IMR-90 (cell line): ENCODE results near the gene AQP1. TPM values are rescaled to one million over a fixed set of nuclear protein-coding genes. Genes with fewer than 3 reads are reported as not detected.
A peak's percentile ranks its signal among the peaks of the same experiment; 100 is the strongest.

Experiments
- ATAC-seq: fragments of 200-7000 bp; cut with Tn5 transposase; 2 replicates; pipeline ENCODE4 v1.9.1; 2020; ENCODE audit warnings: low read depth, mild to moderate bottlenecking, moderate library complexity
- BruUV-seq: library from RNA; stranded (reverse); fragments of 400-500 nt; replicated peaks from 2 replicates; lab custom pipeline; 2021; lab: Mats Ljungman, UMichigan
- CTCF ChIA-PET: fragments of 300-600 bp; formaldehyde crosslinking; extraction: SDS; loops from one replicate; lab custom pipeline; 2021; ENCODE audit warnings: antibody characterized with exemption; lab: Yijun Ruan, JAX
- POLR2A ChIA-PET: fragments of 300-600 bp; sonication (Branson Sonifier 250); formaldehyde crosslinking; loops from one replicate; lab custom pipeline; 2022; ENCODE audit warnings: antibody characterized with exemption; ENCODE audit not compliant: unreplicated experiment; lab: Charles Lee
- DNase-seq: peaks from one replicate; pipeline ENCODE4 v3.0.0; 2013
- H2AFZ ChIP-seq: replicated peaks from 2 replicates; pipeline ENCODE3; 2013; ENCODE audit warnings: low read length, mild to moderate bottlenecking; ENCODE audit not compliant: poor library complexity
- H2AK5ac ChIP-seq: 2 replicates; pipeline ENCODE4 v1.6.1; 2013; ENCODE audit warnings: low read depth, low read length, inconsistent platforms
- H2AK9ac ChIP-seq: replicated peaks from 2 replicates; pipeline ENCODE3; 2013; ENCODE audit warnings: mild to moderate bottlenecking, low read depth, low read length, moderate library complexity; ENCODE audit not compliant: poor library complexity
- H2BK120ac ChIP-seq: 2 replicates; pipeline ENCODE4 v1.6.1; 2013; ENCODE audit warnings: low read depth, low read length, inconsistent platforms
- H2BK15ac ChIP-seq: 3 replicates; pipeline ENCODE4 v1.6.1; 2013; ENCODE audit warnings: low read depth, low read length, inconsistent platforms
- H2BK20ac ChIP-seq: 2 replicates; pipeline ENCODE4 v1.6.1; 2013; ENCODE audit warnings: low read depth, mild to moderate bottlenecking, inconsistent platforms, low read length, moderate library complexity
- H2BK5ac ChIP-seq: 2 replicates; pipeline ENCODE4 v1.6.1; 2013; ENCODE audit warnings: mild to moderate bottlenecking, low read depth, low read length, inconsistent platforms; ENCODE audit not compliant: poor library complexity, severe bottlenecking
- H3K14ac ChIP-seq: replicated peaks from 2 replicates; pipeline ENCODE4 v1.6.1; 2013; ENCODE audit warnings: low read depth, low read length, inconsistent platforms
- H3K18ac ChIP-seq: 2 replicates; pipeline ENCODE4 v1.6.1; 2013; ENCODE audit warnings: low read depth, low read length, control low read depth
- H3K23ac ChIP-seq: 2 replicates; pipeline ENCODE4 v1.6.1; 2013; ENCODE audit warnings: low read depth, low read length, inconsistent platforms
- H3K27ac ChIP-seq: 2 replicates; pipeline ENCODE4 v1.5.1; 2013; ENCODE audit warnings: mild to moderate bottlenecking, control low read depth, low read length; ENCODE audit not compliant: insufficient read depth
- H3K27me3 ChIP-seq: 2 replicates; pipeline ENCODE4 v1.6.1; 2013; ENCODE audit warnings: low read length; ENCODE audit not compliant: control insufficient read depth, insufficient read depth
- H3K36me3 ChIP-seq: 2 replicates; pipeline ENCODE4 v1.6.1; 2013; ENCODE audit warnings: low read length, mixed read lengths; ENCODE audit not compliant: control insufficient read depth, insufficient read depth
- H3K4ac ChIP-seq: 2 replicates; pipeline ENCODE4 v1.6.1; 2013; ENCODE audit warnings: low read depth, low read length, inconsistent platforms
- H3K4me1 ChIP-seq: 2 replicates; pipeline ENCODE4 v1.6.1; 2013; ENCODE audit warnings: low read length, mixed read lengths; ENCODE audit not compliant: control insufficient read depth, insufficient read depth
- H3K4me2 ChIP-seq: 2 replicates; pipeline ENCODE4 v1.6.1; 2013; ENCODE audit warnings: low read depth, mild to moderate bottlenecking, control low read depth, low read length, moderate library complexity
- H3K4me3 ChIP-seq: 2 replicates; pipeline ENCODE4 v1.5.1; 2013; ENCODE audit warnings: low read depth, mild to moderate bottlenecking, control low read depth, low read length, moderate library complexity; ENCODE audit not compliant: insufficient read depth
- H3K56ac ChIP-seq: 2 replicates; pipeline ENCODE4 v1.6.1; 2013; ENCODE audit warnings: low read length, inconsistent platforms; ENCODE audit not compliant: insufficient read depth; ENCODE audit errors: extremely low read depth
- H3K79me1 ChIP-seq, 2 experiments: 2 replicates each; pipeline ENCODE4 v1.6.1; 2013; ENCODE audit warnings: low read length in 2 of 2, inconsistent platforms in 1 of 2, low read depth in 1 of 2
- H3K9ac ChIP-seq: 2 replicates; pipeline ENCODE4 v1.6.1; 2013; ENCODE audit warnings: low read depth, low read length, control low read depth
- H3K9me1 ChIP-seq: 2 replicates; pipeline ENCODE4 v1.6.1; 2013; ENCODE audit warnings: low read length, inconsistent platforms; ENCODE audit not compliant: insufficient read depth
- H3K9me3 ChIP-seq: 2 replicates; pipeline ENCODE4 v1.6.1; 2013; ENCODE audit warnings: low read length; ENCODE audit not compliant: control insufficient read depth, insufficient read depth
- H4K20me1 ChIP-seq: 2 replicates; pipeline ENCODE4 v1.6.1; 2013; ENCODE audit warnings: low read length, inconsistent platforms; ENCODE audit not compliant: insufficient read depth
- H4K5ac ChIP-seq: 2 replicates; pipeline ENCODE4 v1.6.1; 2013; ENCODE audit warnings: mild to moderate bottlenecking, low read depth, low read length, control low read depth
- H4K8ac ChIP-seq, 2 experiments: 2 replicates each; pipeline ENCODE4 v1.6.1; 2013; ENCODE audit warnings: low read depth in 2 of 2, low read length in 2 of 2, control low read depth in 1 of 2, inconsistent platforms in 1 of 2
- H4K91ac ChIP-seq: 2 replicates; pipeline ENCODE4 v1.6.1; 2013; ENCODE audit warnings: low read depth, low read length, inconsistent platforms; ENCODE audit not compliant: insufficient read depth
- CEBPB ChIP-seq: IDR thresholded peaks from 2 replicates; pipeline ENCODE4 v1.6.1; 2012; ENCODE audit warnings: low read depth, low read length, improper control_type of control experiment
- CTCF ChIP-seq: conservative IDR thresholded peaks from 2 replicates; pipeline ENCODE4 v1.5.1; 2012; ENCODE audit warnings: mild to moderate bottlenecking, low read depth, low read length, improper control_type of control experiment
- FOS ChIP-seq: fragments of 150-350 bp; IDR thresholded peaks from 2 replicates; pipeline ENCODE4 v1.6.1; 2016; ENCODE audit warnings: low read depth, low read length
- MAFK ChIP-seq: IDR thresholded peaks from 2 replicates; pipeline ENCODE4 v1.6.1; 2012; ENCODE audit warnings: low read depth, low read length, improper control_type of control experiment
- MAZ ChIP-seq: IDR thresholded peaks from 2 replicates; pipeline ENCODE4 v1.6.1; 2012; ENCODE audit warnings: low read depth, mild to moderate bottlenecking, low read length, improper control_type of control experiment, moderate library complexity, borderline replicate concordance
- POLR2A ChIP-seq: IDR thresholded peaks from 2 replicates; pipeline ENCODE4 v1.6.1; 2012; ENCODE audit warnings: mild to moderate bottlenecking, low read depth, low read length
- RAD21 ChIP-seq: IDR thresholded peaks from 2 replicates; pipeline ENCODE4 v1.6.1; 2012; ENCODE audit warnings: low read length, improper control_type of control experiment
- RCOR1 ChIP-seq: IDR thresholded peaks from 2 replicates; pipeline ENCODE4 v1.6.1; 2012; ENCODE audit warnings: mild to moderate bottlenecking, low read length, improper control_type of control experiment; ENCODE audit not compliant: insufficient replicate concordance
- RFX5 ChIP-seq: IDR thresholded peaks from 2 replicates; pipeline ENCODE4 v1.8.0; 2012; ENCODE audit warnings: low read depth, mild to moderate bottlenecking, low read length, moderate library complexity
- SMC3 ChIP-seq: fragments of 150-350 bp; IDR thresholded peaks from 2 replicates; pipeline ENCODE4 v1.6.1; 2016; ENCODE audit warnings: low read depth, mild to moderate bottlenecking, antibody characterized with exemption, low read length, moderate library complexity
- USF2 ChIP-seq: fragments of 150-350 bp; IDR thresholded peaks from 2 replicates; pipeline ENCODE4 v1.6.1; 2017; ENCODE audit warnings: mild to moderate bottlenecking, antibody characterized with exemption, low read length, low read depth
- WGBS, 2 experiments: methylation state at CpG; one replicate each; pipeline versions ENCODE4 v1.1.5 to v1.1.7; 2013; ENCODE audit warnings: missing lambda C conversion rate in 2 of 2; ENCODE audit not compliant: insufficient read length in 1 of 2; ENCODE audit errors: extremely low coverage in 2 of 2; 5-methylcytosine and 5-hydroxymethylcytosine counted together
- dilution Hi-C: fragments of 300-500 bp; cut with HindIII; formaldehyde crosslinking; loops from one replicate; pipeline ENCODE4 v1.14.3; 2018; ENCODE audit warnings: low sequenced_read_pairs; ENCODE audit not compliant: unreplicated experiment
- in situ Hi-C: fragments of 300-500 bp; cut with MboI; formaldehyde crosslinking; loops from 3 replicates; pipeline ENCODE4 v1.14.3; 2019; ENCODE audit warnings: low sequenced_read_pairs, inconsistent platforms, mixed read lengths
- intact Hi-C: fragments of 100-400 bp; cut with micrococcal nuclease; formaldehyde crosslinking; loops from 2 replicates; pipeline ENCODE4 v1.10.0; 2022
- polyA plus RNA-seq, 3 experiments: library from polyadenylated mRNA; depleted of rRNA; stranded (reverse); fragments of >200 nt; gene quantifications; 2 replicates each; pipeline ENCODE4 v1.2.3, GENCODE V29; 2012; ENCODE audit warnings: low replicate concordance in 1 of 3
- total RNA-seq: library from RNA; depleted of rRNA; stranded (reverse); fragments of >200 nt; gene quantifications from 2 replicates; pipeline ENCODE4 v1.2.3, GENCODE V29; 2012
- TF ChIP-seq, protein P1 (sequence below): fragments of 150-350 bp; IDR thresholded peaks from 2 replicates; pipeline ENCODE4 v1.6.1; 2016; ENCODE audit warnings: low read depth, mild to moderate bottlenecking, low read length, moderate library complexity, borderline replicate concordance

The AQP1 gene
- total and polyA plus RNA-seq, 2 of the 4 experiments (the other 2 are of a cell fraction), result 0.18 to 0.39 TPM

- no peaks in the 10 kb centered on the region for H3K79me1 ChIP-seq
- POLR2A ChIA-PET, result no interaction called here
- no peaks in the 10 kb centered on the region for H3K36me3 ChIP-seq
- H4K5ac ChIP-seq, result no peak overlapping the region
- no peak overlapping the region for H3K18ac ChIP-seq
- H4K20me1 ChIP-seq, result no peaks in the 10 kb centered on the region
- no CpG with 5 or more reads among the region's 11 CpGs for WGBS, 2 experiments
- H3K4me1 ChIP-seq, result peaks cover 6% of the 10 kb centered on the region; the same call in 1 of the 2 replicates
- H2BK120ac ChIP-seq, result peak overlapping the region; percentile 41; the same call in 1 of the 2 replicates
- peak overlapping the region; percentile 53; the same call in 1 of the 2 replicates for H3K4ac ChIP-seq
- no peak overlapping the region for H2AFZ ChIP-seq
- in situ Hi-C loops (no loop called here), intact Hi-C loops (no loop called here), dilution Hi-C loops (no loop called here)
- H2AK5ac ChIP-seq, result peak overlapping the region; percentile 23
- no peaks in the 10 kb centered on the region for H3K9me3 ChIP-seq
- H3K27me3 ChIP-seq, result peaks cover 5% of the 10 kb centered on the region; the same call in 1 of the 2 replicates
- H2BK15ac ChIP-seq, result peak overlapping the region; percentile 35; the same call in 2 of the 3 replicates
- no peak overlapping the region for H4K8ac ChIP-seq
- no peak overlapping the region for H2AK9ac ChIP-seq
- H2BK20ac ChIP-seq, result peak overlapping the region; percentile 65; the same call in 1 of the 2 replicates
- H3K4me3 ChIP-seq, result no peak overlapping the region
- CTCF ChIA-PET, result no interaction called here
- BruUV-seq, result no TSS peak
- peak overlapping the region; percentile 13; the same call in 1 of the 2 replicates for H4K91ac ChIP-seq
- H3K9me1 ChIP-seq, result 0 out of 2 replicates have a peak, but pooled peaks cover 5% of the 10 kb centered on the region
- H3K4me2 ChIP-seq, result no peak overlapping the region
- H3K9ac ChIP-seq, result no peak overlapping the region
- no peak overlapping the region for H3K23ac ChIP-seq
- no peak overlapping the region for H3K27ac ChIP-seq
- H2BK5ac ChIP-seq, result no peak overlapping the region
- DNase-seq (no peak), ATAC-seq (no peak)
- H3K56ac ChIP-seq, result no peak overlapping the region
- TF ChIP-seq CTCF (no peak), MAFK (no peak), RAD21 (no peak), USF2 (no peak), RFX5 (no peak), SMC3 (no peak), FOS (no peak), RCOR1 (no peak), MAZ (no peak), CEBPB (no peak), POLR2A (no peak)
- TF ChIP-seq, protein P1, sequence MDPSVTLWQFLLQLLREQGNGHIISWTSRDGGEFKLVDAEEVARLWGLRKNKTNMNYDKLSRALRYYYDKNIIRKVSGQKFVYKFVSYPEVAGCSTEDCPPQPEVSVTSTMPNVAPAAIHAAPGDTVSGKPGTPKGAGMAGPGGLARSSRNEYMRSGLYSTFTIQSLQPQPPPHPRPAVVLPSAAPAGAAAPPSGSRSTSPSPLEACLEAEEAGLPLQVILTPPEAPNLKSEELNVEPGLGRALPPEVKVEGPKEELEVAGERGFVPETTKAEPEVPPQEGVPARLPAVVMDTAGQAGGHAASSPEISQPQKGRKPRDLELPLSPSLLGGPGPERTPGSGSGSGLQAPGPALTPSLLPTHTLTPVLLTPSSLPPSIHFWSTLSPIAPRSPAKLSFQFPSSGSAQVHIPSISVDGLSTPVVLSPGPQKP, result no peak
- H3K14ac ChIP-seq, result peak overlapping the region; percentile 45; the same call in 1 of the 2 replicates
Measured at GRCh38 chr7:30900803-30901362, 10.8 kb upstream of the AQP1 start.
